ENCODE data around the gene AAR2.

The AAR2 gene

DNA sequence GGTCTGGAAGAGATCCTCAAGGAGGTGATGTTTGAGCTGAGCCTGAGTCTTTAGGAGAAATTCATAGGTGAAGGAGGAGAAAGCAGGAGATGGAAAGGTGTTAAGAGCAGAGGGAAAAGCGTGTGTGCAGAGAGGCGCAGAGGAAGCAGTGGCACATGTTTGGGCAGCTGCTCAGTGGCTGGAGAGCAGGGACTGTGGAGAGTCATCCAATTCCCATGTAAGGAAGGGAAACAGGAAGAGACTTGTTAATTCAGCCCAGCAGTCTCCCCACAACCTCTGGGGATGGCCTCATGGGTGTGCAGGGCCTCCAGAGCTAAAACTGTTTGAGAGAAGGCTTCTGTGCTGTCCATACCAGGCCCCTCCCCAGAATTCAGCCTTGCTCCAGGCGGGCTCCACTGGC lies 16.2 kb downstream of the AAR2 start:
- no peak for DNase-seq (ENCODE audit: low read depth, low spot score)
- in situ Hi-C loops (cut with HindIII; ENCODE audit: low sequenced_read_pairs) = no loop called here
- H3K4me3 ChIP-seq (ENCODE audit: low read depth, low read length) = no peak overlapping the region
- TF ChIP-seq, protein P1, sequence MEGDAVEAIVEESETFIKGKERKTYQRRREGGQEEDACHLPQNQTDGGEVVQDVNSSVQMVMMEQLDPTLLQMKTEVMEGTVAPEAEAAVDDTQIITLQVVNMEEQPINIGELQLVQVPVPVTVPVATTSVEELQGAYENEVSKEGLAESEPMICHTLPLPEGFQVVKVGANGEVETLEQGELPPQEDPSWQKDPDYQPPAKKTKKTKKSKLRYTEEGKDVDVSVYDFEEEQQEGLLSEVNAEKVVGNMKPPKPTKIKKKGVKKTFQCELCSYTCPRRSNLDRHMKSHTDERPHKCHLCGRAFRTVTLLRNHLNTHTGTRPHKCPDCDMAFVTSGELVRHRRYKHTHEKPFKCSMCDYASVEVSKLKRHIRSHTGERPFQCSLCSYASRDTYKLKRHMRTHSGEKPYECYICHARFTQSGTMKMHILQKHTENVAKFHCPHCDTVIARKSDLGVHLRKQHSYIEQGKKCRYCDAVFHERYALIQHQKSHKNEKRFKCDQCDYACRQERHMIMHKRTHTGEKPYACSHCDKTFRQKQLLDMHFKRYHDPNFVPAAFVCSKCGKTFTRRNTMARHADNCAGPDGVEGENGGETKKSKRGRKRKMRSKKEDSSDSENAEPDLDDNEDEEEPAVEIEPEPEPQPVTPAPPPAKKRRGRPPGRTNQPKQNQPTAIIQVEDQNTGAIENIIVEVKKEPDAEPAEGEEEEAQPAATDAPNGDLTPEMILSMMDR (IDR thresholded peaks at IDR 0.05; ENCODE audit: low read depth, low read length) = no peak

DNA sequence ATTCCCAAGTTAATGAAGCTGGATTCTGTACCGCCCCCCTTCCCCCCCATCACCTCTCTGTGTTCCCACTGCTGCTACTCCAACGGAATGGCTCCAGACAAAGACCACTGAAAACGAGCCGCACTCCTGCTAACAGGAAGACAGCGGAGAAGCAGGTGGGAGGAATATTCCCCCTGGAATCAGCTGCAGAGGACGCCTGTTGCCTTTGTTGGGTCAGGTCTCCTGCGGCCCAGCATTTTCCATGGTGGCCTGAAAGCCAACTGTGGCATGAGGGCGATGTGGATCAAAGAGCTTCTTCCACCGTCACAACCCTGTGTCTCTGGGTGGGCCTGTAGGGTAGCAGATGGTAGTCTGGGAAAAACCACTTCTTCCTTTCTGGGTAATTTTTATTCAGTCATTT lies 16.8 kb downstream of the AAR2 start:
- in situ Hi-C loops (cut with HindIII; ENCODE audit: low sequenced_read_pairs) = no loop called here
- TF ChIP-seq, protein P1 (IDR thresholded peaks at IDR 0.05; ENCODE audit: low read depth, low read length) = no peak
- H3K4me3 ChIP-seq (ENCODE audit: low read depth, low read length) = no peak overlapping the region
- no peak for DNase-seq (ENCODE audit: low read depth, low spot score)

DNA sequence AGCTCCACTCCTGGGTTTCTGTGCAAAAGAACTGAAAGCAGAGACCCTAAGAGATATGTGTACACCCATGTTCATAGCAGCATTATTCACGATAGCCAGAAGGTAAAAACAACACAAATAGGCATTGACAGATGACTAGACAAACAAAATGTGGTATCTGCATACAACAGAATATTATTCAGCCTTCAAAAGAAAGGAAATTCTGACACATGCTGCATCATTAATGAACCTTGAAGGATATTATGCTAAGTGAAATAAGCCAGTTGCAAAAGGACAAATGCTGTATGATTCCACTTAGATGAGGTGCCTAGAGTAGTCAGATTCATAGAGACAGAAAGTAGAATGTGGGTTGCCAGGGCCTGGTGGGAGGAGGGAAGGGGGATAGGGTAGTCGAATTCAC lies 17.8 kb downstream of the AAR2 start:
- TF ChIP-seq, protein P1 (IDR thresholded peaks at IDR 0.05; ENCODE audit: low read depth, low read length) = no peak
- DNase-seq (ENCODE audit: low read depth, low spot score) = no peak
- in situ Hi-C loops (cut with HindIII; ENCODE audit: low sequenced_read_pairs) = no loop called here
- no peak overlapping the region for H3K4me3 ChIP-seq (ENCODE audit: low read depth, low read length)

DNA sequence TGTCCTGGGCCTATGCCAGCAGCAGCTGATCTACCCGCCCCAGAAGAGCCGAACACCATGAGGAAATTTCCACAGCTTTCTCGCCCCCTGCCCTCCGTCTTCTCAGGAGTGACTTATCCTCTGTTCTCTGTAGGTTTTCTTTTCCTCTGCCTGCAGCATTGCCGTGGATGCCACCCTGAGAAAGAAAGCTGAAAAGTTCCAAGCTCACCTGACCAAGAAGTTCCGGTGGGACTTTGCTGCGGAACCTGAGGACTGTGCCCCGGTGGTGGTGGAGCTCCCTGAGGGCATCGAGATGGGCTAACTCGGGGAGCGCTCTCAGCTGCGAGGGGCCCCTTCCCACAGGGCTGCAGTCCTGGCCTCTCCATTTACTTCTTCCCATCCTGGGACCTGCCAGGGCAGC lies 19.2 kb downstream of the AAR2 start:
- H3K4me3 ChIP-seq (ENCODE audit: low read depth, low read length) = no peak overlapping the region
- TF ChIP-seq, protein P1 (IDR thresholded peaks at IDR 0.05; ENCODE audit: low read depth, low read length) = no peak
- in situ Hi-C loops (cut with HindIII; ENCODE audit: low sequenced_read_pairs) = no loop called here
- no peak for DNase-seq (ENCODE audit: low read depth, low spot score)

DNA sequence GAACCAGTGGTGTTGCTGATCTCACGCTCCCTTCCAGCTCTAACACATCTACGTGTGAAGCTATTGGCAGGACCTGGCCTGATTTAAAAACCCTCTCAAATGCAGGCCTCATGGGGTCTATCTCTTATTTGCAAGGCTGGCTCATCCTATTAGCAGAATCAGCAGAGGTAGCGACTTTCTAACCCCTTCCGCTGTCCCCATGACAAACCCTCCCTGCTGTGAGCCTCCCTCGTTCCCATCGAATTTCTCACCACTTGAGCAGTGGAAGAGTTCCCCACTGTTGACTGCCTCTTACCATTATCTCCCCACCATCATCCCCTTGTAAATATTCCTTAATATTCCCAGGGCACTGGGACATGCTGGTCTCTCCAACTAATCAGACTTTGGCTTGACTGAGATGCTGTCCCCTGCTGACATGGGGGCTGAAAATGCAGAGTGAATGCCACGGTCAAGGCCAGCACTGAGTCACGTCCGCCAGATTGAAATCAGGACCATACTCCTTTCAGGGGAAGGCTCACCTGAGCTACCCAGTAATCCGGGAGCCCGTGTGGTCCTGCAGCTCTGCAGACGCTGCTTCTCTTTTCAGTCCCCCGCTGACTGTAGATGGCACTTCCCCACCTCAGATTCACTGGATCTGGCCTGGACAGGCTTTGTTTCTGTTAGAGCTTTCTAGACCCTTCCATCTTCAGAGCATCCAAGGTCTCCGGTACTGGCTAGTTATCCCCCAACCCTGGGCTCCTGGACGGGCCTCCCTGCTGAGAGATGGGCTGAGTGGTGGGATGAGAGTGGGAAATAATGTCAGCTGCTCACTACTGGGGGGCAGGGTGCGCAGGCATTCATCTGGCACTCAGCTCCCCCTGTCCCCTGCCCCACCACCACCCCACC lies 23.1 kb downstream of the AAR2 start:
- in situ Hi-C loops (cut with HindIII; ENCODE audit: low sequenced_read_pairs) = no loop called here
- no peak for DNase-seq (ENCODE audit: low read depth, low spot score)
- no peak overlapping the region for H3K4me3 ChIP-seq (ENCODE audit: low read depth, low read length)
- TF ChIP-seq, protein P1 (IDR thresholded peaks at IDR 0.05; ENCODE audit: low read depth, low read length) = no peak

DNA sequence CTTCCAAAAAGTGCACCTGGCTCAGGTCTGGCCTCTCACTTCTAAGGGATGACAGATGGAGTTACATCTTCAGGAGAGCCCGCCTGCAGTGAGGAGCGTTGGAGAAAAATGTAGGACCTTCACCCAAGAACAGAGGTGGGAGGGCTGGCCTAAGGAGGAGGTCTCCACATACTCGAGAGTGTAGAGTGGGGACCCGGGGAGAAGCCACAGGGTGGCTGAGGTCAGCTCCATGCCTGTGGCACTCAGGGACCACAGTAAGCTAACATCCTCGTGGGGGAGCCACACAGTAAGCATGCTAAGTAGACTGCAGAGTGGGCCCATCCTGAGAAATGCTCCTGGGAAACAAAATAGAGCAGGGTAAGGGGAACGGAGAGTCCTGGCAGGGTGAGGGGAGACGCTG lies 24.0 kb downstream of the AAR2 start:
- in situ Hi-C loops (cut with HindIII; ENCODE audit: low sequenced_read_pairs) = no loop called here
- H3K4me3 ChIP-seq (ENCODE audit: low read depth, low read length) = no peak overlapping the region
- DNase-seq (ENCODE audit: low read depth, low spot score) = no peak
- TF ChIP-seq, protein P1 (IDR thresholded peaks at IDR 0.05; ENCODE audit: low read depth, low read length) = no peak

Data from astrocyte of the spinal cord (primary cell).